ENCODE data around the gene HRH2. TPM values are rescaled to one million over a fixed set of nuclear protein-coding genes. Genes with fewer than 3 reads are reported as not detected.

The HRH2 gene
- polyA plus RNA-seq, 1 donor (not counting 4 experiments of a cell fraction or from before 2014, with no cell fraction given) = not detected

GRCh38 chr5:175655411-175655810, 2.5 kb upstream of the HRH2 start:
- H3K4me3 ChIP-seq (ENCODE audit: control insufficient read depth in 2 of 3, extremely low read depth in 1 of 3, insufficient read depth in 2 of 3, low read depth in 1 of 3, low read length in 3 of 3) = no peak overlapping the region

GRCh38 chr5:175656966-175657365, 905 bp upstream of the HRH2 start:
- Histone ChIP-seq H3K79me2 (ENCODE audit: control insufficient read depth, insufficient read depth, low read length) (no peaks in the 10 kb centered on the region), H3K9ac (ENCODE audit: control insufficient read depth, extremely low read depth, insufficient read depth, low read length) (no peak overlapping the region), H2AFZ (ENCODE audit: control insufficient read depth, low read length) (no peak overlapping the region), H3K9me1 (ENCODE audit: control insufficient read depth, extremely low read depth, insufficient read depth, low read length) (no peaks in the 10 kb centered on the region), H4K20me1 (ENCODE audit: control insufficient read depth, extremely low read depth, insufficient read depth, low read length) (no peaks in the 10 kb centered on the region), H3K9me3 (ENCODE audit: control insufficient read depth, low read depth, low read length) (no peaks in the 10 kb centered on the region), H3K4me1 (ENCODE audit: control insufficient read depth, extremely low read depth, insufficient read depth, low read length) (no peaks in the 10 kb centered on the region), H3K4me3 (ENCODE audit: control insufficient read depth in 2 of 3, extremely low read depth in 1 of 3, insufficient read depth in 2 of 3, low read depth in 1 of 3, low read length in 3 of 3) (no peak overlapping the region), H3K4me2 (ENCODE audit: control insufficient read depth, extremely low read depth, insufficient read depth, low read depth, low read length) (no peak overlapping the region), H3K27ac (ENCODE audit: control insufficient read depth, insufficient read depth, low read length) (no peak overlapping the region), H3K36me3 (ENCODE audit: control insufficient read depth in 2 of 2, extremely low read depth in 1 of 2, insufficient read depth in 2 of 2, low read length in 2 of 2) (no peaks in the 10 kb centered on the region), H3K27me3 (ENCODE audit: control insufficient read depth, extremely low read depth, insufficient read depth, low read length) (peaks cover 28% of the 10 kb centered on the region)
- TF ChIP-seq CTCF (optimal IDR thresholded peaks at IDR 0.05 in 1 of 3, IDR thresholded peaks at IDR 0.05 in 1 of 3, conservative IDR thresholded peaks at IDR 0.05 in 1 of 3; ENCODE audit: extremely low read depth in 1 of 3, insufficient read depth in 2 of 3, low read length in 3 of 3) = no peak
- no peak for TF ChIP-seq EZH2 (IDR thresholded peaks at IDR 0.05; ENCODE audit: low read length)
- dilution Hi-C loops (cut with MboI; ENCODE audit: extremely low pct_ligation_motif_present, low sequenced_read_pairs) = no loop called here
- DNase-seq (ENCODE audit: low read depth, low spot score) = no peak
- FAIRE-seq = no peak

More at GRCh38 chr5:175655411-175655810, 2.5 kb upstream of the HRH2 start:
- TF ChIP-seq CTCF (optimal IDR thresholded peaks at IDR 0.05 in 1 of 3, IDR thresholded peaks at IDR 0.05 in 1 of 3, conservative IDR thresholded peaks at IDR 0.05 in 1 of 3; ENCODE audit: extremely low read depth in 1 of 3, insufficient read depth in 2 of 3, low read length in 3 of 3) (no peak), EZH2 (IDR thresholded peaks at IDR 0.05; ENCODE audit: low read length) (no peak)
- no peak overlapping the region for H3K4me2 ChIP-seq (ENCODE audit: control insufficient read depth, extremely low read depth, insufficient read depth, low read depth, low read length)
- H3K27ac ChIP-seq (ENCODE audit: control insufficient read depth, insufficient read depth, low read length) = no peak overlapping the region
- no peak overlapping the region for H2AFZ ChIP-seq (ENCODE audit: control insufficient read depth, low read length)
- H3K27me3 ChIP-seq (ENCODE audit: control insufficient read depth, extremely low read depth, insufficient read depth, low read length) = peaks cover 28% of the 10 kb centered on the region
- dilution Hi-C loops (cut with MboI; ENCODE audit: extremely low pct_ligation_motif_present, low sequenced_read_pairs) = no loop called here
- no peaks in the 10 kb centered on the region for H4K20me1 ChIP-seq (ENCODE audit: control insufficient read depth, extremely low read depth, insufficient read depth, low read length)
- no peaks in the 10 kb centered on the region for H3K9me1 ChIP-seq (ENCODE audit: control insufficient read depth, extremely low read depth, insufficient read depth, low read length)
- no peak overlapping the region for H3K9ac ChIP-seq (ENCODE audit: control insufficient read depth, extremely low read depth, insufficient read depth, low read length)
- FAIRE-seq = no peak
- H3K36me3 ChIP-seq (ENCODE audit: control insufficient read depth in 2 of 2, extremely low read depth in 1 of 2, insufficient read depth in 2 of 2, low read length in 2 of 2) = no peaks in the 10 kb centered on the region
- H3K79me2 ChIP-seq (ENCODE audit: control insufficient read depth, insufficient read depth, low read length) = no peaks in the 10 kb centered on the region
- no peaks in the 10 kb centered on the region for H3K9me3 ChIP-seq (ENCODE audit: control insufficient read depth, low read depth, low read length)
- no peak for DNase-seq (ENCODE audit: low read depth, low spot score)
- H3K4me1 ChIP-seq (ENCODE audit: control insufficient read depth, extremely low read depth, insufficient read depth, low read length) = no peaks in the 10 kb centered on the region
